HepG2 (cell line): ENCODE results near the gene SCUBE1. TPM values are rescaled to one million over a fixed set of nuclear protein-coding genes. Genes with fewer than 3 reads are reported as not detected.

Source experiments
- BCL6 ChIP-seq: IDR thresholded peaks from 2 replicates; pipeline ENCODE4 v1.6.1; 2016; ENCODE audit warnings: missing genetic modification reagents, missing compliant biosample characterization
- GATAD2A ChIP-seq: IDR thresholded peaks from 2 replicates; pipeline ENCODE4 v1.6.1; 2016
- NR2F1 ChIP-seq, 2 experiments: fragments of 450-650 bp in 1 of 2; formaldehyde crosslinking in 1 of 2; IDR thresholded peaks; 2 replicates each; pipeline versions ENCODE4 v1.5.0 to v1.6.1; 2016 to 2020; ENCODE audit warnings: mild to moderate bottlenecking in 1 of 2, missing compliant biosample characterization in 1 of 2, missing genetic modification reagents in 1 of 2, moderate library complexity in 1 of 2
- PAXIP1 ChIP-seq: sonication (generic); formaldehyde crosslinking; conservative IDR thresholded peaks from 2 replicates; pipeline ENCODE4 v1.4.0; 2020; ENCODE audit warnings: mild to moderate bottlenecking, missing genetic modification reagents, moderate library complexity
- PRDM10 ChIP-seq: sonication (generic); formaldehyde crosslinking; IDR thresholded peaks from 2 replicates; pipeline ENCODE4 v1.4.0; 2020; ENCODE audit warnings: low read depth, missing genetic modification reagents
- RARA ChIP-seq: IDR thresholded peaks from 2 replicates; pipeline ENCODE4 v1.6.1; 2016; ENCODE audit warnings: missing genetic modification reagents, missing compliant biosample characterization
- SOX5 ChIP-seq: IDR thresholded peaks from 2 replicates; pipeline ENCODE4 v1.6.1; 2016; ENCODE audit warnings: borderline replicate concordance
- TBX2 ChIP-seq: sonication (generic); formaldehyde crosslinking; IDR thresholded peaks from 2 replicates; pipeline ENCODE4 v1.5.0; 2020; ENCODE audit warnings: missing genetic modification reagents, mild to moderate bottlenecking, borderline replicate concordance
- TFDP1 ChIP-seq: IDR thresholded peaks from 2 replicates; pipeline ENCODE4 v1.6.1; 2016; ENCODE audit warnings: missing compliant biosample characterization, missing genetic modification reagents, borderline replicate concordance
- UBTF ChIP-seq: sonication (generic); formaldehyde crosslinking; IDR thresholded peaks from 2 replicates; pipeline ENCODE4 v1.4.0; 2020; ENCODE audit warnings: mild to moderate bottlenecking, missing genetic modification reagents
- ZNF263 ChIP-seq: sonication (generic); formaldehyde crosslinking; IDR thresholded peaks from 2 replicates; pipeline ENCODE4 v1.4.0; 2020; ENCODE audit warnings: missing genetic modification reagents
- ZNF616 ChIP-seq: sonication (generic); formaldehyde crosslinking; IDR thresholded peaks from 2 replicates; pipeline ENCODE4 v1.5.0; 2020; ENCODE audit warnings: low read depth, mild to moderate bottlenecking, missing genetic modification reagents
- polyA plus RNA-seq, 8 experiments: library from polyadenylated mRNA; depleted of rRNA in 3 of 8; stranded (reverse) in 7 of 8; unstranded in 1 of 8; fragments of >200 nt; fragmentation: Illumina TruSeq in 4 of 8; extraction: Trizol in 4 of 8; gene quantifications; 2 replicates each; pipeline versions ENCODE4 v1.2.1 to v1.2.3, GENCODE V29; 2011 to 2016; ENCODE audit warnings: low read depth in 4 of 8, missing spikeins in 1 of 8, mixed read lengths in 1 of 8; ENCODE audit not compliant: insufficient read depth in 1 of 8
- total RNA-seq, 5 experiments: library from RNA; depleted of rRNA; stranded (reverse); fragments of >200 nt; fragmentation: Illumina TruSeq; extraction: Trizol; gene quantifications; 2 replicates each; pipeline ENCODE4 v1.2.3, GENCODE V29; 2016; ENCODE audit warnings: low read depth in 1 of 5

The SCUBE1 gene
- total and polyA plus RNA-seq, 2 of the 13 experiments (the other 11 are each of a cell fraction or from before 2014, with no cell fraction given), result under 0.01 to 0.05 TPM

GRCh38 chr22:43262990-43263644 is 80.1 kb downstream of the SCUBE1 start (continued):
- peak; percentile 99 for TF ChIP-seq RARA
- 0 out of 2 replicates have a peak, but pooled peaks have one; percentile 32 for TF ChIP-seq ZNF263 (CRISPR knock-in tag)
- 0 out of 2 replicates have a peak, but pooled peaks have one; percentile 15 for TF ChIP-seq TFDP1 (CRISPR knock-in tag)
- peak; percentile 97 to 98 for TF ChIP-seq NR2F1 (CRISPR knock-in tag; IDR thresholded peaks at IDR 0.05)
- peak; percentile 62 for TF ChIP-seq GATAD2A (CRISPR knock-in tag)
- peak; percentile 73 for TF ChIP-seq PAXIP1 (CRISPR knock-in tag)
- TF ChIP-seq ZNF616 (CRISPR knock-in tag), result no peak
- peak; percentile 52 for TF ChIP-seq UBTF (CRISPR knock-in tag)
- peak; percentile 25; the same call in 1 of the 2 replicates for TF ChIP-seq TBX2 (CRISPR knock-in tag)
- 0 out of 2 replicates have a peak, but pooled peaks have one; percentile 29 for TF ChIP-seq PRDM10 (CRISPR knock-in tag)
- peak; percentile 66; the same call in 1 of the 2 replicates for TF ChIP-seq SOX5 (CRISPR knock-in tag)
- TF ChIP-seq BCL6 (CRISPR knock-in tag), result peak; percentile 92
